Measurements from ENCODE around the gene HTRA1.

HTRA1 gene

GRCh38 chr10:122455376-122456079, 5.8 kb upstream of the HTRA1 start:
- no peak for DNase-seq

DNA sequence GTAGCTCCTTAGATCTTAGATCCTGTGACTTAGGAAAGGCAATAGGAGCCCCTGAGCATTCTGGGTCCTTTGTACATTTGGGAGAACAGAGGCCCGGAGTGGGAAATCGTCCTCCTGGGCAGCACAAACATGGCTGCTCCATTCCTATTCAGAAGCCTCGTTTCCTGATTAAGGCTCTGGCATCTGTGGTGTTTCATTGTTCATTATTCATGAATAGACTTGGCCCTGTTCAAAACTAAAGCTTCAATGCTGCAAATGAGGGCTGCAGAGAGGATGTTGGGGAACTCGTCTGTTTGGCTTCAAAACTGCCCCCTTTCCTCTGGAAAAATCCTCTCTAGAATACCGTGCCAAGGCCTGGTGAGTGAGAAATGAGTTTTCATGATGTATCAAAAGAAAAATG, 3.4 kb upstream of the HTRA1 start:
- DNase-seq = no peak

- DNase-seq = no peak
These were observed 2.7 kb upstream of the HTRA1 start for GRCh38 chr10:122458693-122459092.

DNA sequence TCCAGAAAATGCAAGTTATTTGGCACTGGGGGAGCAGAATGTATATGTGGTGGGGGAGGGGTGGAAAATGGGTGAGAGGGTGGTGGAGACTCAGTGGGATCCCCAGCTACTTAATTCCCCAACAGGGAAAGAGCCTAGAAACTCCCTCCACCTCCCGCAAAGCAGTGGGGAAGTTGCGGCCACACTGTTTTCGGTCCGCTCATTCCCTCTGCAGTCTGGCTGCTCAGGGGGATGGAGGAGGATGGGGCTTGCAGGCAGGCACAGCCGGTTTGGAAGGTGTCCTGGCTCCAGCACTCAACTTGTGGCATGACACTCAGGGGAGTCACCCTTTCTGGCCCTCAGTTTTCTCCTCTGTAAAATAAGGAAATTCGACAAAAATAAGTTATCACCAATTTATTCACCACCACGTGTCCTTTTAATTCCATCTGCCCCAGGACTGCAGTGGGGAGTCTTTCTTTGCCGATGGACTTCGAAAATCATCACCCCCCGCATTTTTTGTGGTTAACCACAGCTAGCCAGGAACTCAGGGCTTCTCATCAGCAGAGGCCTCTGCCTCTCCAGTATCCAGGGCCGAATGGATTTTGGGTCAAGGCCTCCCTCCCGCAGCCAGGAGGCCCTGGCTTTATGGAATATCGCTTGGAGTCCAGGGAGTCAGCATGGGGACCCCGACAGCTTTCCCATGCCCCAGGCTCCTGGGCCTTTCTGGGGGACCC, 1.6 kb upstream of the HTRA1 start:
- no peak for DNase-seq

GRCh38 chr10:122460891-122461293, 461 bp upstream of the HTRA1 start:
- DNase-seq = no peak

GRCh38 chr10:122461729-122462532, 578 bp downstream of the HTRA1 start:
- no peak for DNase-seq

DNA sequence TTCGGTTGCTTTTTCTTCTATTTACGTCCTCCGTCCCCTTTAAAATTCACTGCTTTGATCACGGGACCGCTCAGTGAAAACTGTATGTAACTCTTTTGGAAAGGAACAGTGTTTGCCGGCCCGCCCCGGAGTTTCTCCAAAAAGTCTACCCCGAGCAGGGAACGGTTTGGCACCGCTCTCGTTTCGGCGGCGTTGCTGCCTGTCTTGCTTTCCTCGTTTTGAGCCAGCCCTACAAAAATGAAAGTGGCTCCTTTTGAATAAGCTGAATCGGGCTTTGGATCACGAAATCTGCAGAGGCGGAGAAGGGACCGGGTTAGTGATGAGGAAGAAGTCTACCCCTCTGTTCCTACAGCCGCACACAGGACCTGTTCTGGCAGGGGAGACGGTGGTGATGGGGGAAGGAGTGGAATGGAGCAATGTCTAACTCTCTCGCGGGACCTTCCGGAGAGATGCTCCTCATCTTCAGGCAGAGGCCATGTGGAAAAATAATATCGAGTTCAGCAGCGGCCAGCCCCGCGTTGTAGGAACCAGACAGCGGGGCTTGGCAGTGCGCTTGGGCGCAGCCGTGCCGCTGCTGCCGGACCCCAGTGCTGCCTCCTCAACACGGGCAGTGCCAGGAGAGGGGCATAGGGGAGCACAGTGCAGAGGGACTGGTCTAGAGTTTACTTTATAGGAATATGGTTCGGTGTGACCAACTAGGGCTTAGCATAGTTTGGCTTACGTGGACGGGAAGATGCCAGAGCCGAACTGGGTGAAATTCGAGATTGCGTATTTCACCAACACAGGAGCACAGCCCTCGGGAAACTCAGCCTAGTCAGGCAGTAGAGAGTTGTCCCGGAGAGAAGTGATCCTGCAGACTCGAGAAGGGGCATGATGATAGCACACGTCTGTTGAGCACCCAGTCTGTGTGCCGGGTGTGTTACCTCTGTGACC, 1.4 kb downstream of the HTRA1 start:
- DNase-seq = no peak

DNA sequence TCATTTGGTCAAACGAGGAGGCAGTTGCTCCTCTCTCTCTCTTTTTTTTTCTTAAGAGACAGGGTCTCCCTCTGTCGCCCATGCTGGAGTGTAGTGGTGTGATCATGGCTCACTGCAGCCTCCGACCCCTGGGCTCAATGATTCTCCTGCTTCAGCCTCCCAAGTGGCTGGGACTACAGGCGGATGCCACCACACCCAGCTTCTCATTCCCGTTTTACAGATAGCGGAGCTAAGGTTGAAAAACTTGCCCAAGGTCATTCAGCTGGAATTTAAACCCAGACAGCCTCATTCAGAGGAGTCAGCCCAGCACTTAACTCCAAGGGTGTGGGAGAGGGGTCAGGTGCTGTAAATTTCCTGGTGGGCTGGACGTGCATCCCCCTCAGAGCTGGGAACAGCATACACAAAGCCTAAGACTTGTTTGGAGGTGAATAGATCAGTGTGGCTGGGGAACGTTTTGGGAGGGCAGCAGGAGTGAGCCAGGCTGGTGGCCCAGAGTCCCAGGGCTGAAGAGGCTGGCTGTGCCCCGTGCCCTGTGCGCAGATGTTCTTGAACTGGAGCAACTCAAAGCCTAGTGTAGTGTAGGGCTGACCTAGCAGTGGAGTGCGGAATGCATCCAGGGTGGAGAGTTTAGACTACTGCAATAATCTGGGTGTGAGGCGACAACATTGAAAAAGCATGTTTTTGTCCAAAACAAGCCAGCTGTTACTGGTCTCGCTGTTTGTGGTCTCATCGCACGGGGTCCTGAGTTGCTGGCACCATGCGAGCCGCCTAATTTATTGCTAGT, 2.3 kb downstream of the HTRA1 start:
- no peak for DNase-seq

DNA sequence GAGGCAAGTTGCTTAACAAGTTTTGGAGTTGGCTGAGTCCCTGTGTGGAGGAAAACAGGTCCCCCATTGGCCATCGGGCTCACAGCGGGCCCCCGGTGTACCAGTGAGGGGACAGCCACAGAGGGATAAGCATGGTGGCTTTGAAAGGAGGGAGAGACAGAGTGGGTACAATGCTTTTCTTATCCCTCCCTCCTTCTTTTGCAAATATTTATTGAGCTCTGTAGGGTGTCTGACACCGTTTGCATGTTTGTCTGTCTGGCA, 2.8 kb downstream of the HTRA1 start:
- no peak for DNase-seq

DNA sequence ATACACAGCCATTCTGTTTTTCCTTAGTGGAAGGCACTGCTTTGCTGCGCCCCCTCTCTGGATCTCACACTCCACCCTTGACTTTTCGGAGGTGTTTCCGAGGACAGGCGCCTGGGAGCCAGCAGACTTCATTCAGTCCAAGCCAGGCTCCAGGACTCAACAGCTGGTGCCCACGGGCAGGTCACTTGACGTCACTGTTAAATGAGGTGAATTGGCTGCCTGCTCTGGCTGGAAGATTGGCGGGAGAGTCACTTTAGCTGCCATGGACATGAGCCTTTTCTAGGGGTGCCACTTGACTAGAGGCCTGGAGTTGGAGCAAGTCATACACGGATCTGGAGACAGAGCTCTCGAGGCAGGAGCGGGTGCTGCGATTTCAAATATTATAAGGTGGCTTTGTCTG, 3.2 kb downstream of the HTRA1 start:
- DNase-seq = no peak

DNA sequence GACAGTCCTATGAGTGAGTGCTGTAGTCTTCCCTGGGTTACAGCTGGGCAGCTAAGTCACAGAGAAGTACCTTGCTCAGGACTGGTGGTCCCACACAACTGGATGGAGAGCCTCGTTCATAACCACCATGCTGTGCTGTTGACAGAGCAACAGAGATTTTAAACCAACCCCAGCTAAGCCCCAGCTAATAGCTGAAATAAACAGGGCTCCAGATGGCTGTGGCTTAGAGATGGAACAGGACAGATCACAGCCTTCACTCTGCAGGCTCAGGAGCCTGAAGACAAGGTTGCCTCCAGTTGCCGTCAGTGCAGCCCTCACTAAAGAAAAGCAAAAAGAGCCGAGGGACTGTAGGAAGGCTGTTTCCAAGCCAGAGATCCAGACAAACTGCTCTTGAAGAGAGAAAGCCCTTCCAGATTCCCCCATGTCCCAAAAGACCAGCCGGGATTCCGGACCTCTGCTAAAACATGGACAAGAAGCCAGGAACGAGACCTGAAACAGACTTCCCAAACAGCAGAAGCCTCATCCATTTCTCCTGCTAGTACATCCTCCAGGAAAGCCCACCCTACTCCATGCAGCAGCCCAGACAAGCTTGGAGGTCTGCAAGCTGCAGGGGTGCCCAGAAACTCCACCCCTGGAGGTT, 4.2 kb downstream of the HTRA1 start:
- DNase-seq = no peak

DNA sequence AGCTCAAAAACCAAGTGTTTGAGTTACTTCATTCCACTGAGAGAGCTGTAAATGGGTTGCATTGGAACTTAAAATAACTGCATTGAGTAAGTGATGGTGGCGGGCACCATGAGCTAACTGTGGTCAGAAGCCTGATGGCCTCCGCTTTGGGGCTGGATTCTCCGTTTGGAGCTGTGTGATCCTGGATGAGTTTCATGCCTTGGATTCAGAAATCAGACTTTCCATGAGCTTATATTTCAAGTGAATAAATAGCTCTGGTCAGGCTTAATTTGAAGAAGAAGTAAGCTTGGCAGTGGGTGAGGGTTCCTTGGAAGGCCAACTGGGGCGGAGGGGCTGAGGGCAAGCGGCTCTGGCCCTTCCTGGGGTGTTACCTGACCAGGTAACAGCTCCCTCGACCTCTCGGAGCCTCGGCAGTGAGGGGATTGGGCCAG, 5.6 kb downstream of the HTRA1 start:
- no peak for DNase-seq

- no peak for DNase-seq
These were observed 6.3 kb downstream of the HTRA1 start for GRCh38 chr10:122467701-122468100.

DNA sequence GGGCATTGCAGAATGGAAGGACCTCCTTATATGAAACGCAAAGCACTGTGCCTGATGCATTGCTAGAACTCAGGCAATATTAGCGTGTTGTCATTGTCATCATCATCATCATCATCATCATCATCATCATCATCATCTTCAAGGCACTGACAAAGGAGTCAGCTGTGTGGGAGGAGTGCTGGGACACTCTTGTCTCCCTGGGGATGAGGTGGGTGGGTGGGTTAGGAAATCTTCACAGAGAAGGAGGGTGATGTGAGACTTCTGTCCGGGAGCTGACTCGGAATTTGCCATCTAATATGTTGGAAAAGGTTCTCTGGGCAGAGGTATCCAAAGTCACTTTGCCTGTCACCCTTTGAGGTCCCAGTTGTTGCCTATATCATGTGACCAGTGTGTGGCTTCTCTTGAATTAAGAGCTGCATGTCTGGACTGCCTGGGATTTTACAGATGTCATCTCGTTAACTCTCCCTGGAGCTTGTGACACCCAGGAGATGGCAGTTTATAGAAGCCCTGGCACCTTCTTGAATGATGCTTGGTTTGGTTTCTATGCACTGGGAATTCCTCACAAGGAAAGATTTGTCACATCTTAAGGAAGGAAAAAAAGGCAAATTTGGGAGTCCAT, 7.1 kb downstream of the HTRA1 start:
- no peak for DNase-seq

GRCh38 chr10:122468926-122469781, 7.8 kb downstream of the HTRA1 start:
- no peak for DNase-seq

GRCh38 chr10:122469848-122470247, 8.5 kb downstream of the HTRA1 start:
- DNase-seq = no peak

- DNase-seq = no peak
These were observed 10.3 kb downstream of the HTRA1 start for GRCh38 chr10:122471531-122472177.

GRCh38 chr10:122473116-122473515, 11.8 kb downstream of the HTRA1 start:
- DNase-seq = no peak

- DNase-seq = no peak
These were observed 12.9 kb downstream of the HTRA1 start for GRCh38 chr10:122474131-122474818.
